H1 (cell line): Measurements from ENCODE around the gene AVPR1A. TPM values are rescaled to one million over a fixed set of nuclear protein-coding genes. Genes with fewer than 3 reads are reported as not detected.

Experiments
- CTCF ChIA-PET: fragments of 300-600 bp; sonication (Branson Sonifier 250); formaldehyde crosslinking; loops from one replicate; lab custom pipeline; 2021; ENCODE audit not compliant: partially characterized antibody; lab: Charles Lee
- POLR2A ChIA-PET: fragments of 300-600 bp; sonication (Branson Sonifier 250); formaldehyde crosslinking; loops from one replicate; lab custom pipeline; 2021; ENCODE audit warnings: inconsistent platforms; ENCODE audit not compliant: partially characterized antibody; lab: Charles Lee
- DNase-seq, 2 experiments: peaks; one replicate each; pipeline versions ENCODE4 v3.0.0 to v3.0.0-alpha.2; 2010 to 2022; ENCODE audit warnings: low spot score in 2 of 2, low read depth in 1 of 2, mixed read lengths in 1 of 2
- FAIRE-seq: peaks from 2 replicates; lab custom pipeline; 2011; peaks lifted over from hg19 to GRCh38; lab: Jason Lieb, UNC
- H2AFZ ChIP-seq: 2 replicates; pipeline ENCODE4 v1.8.1; 2012; ENCODE audit warnings: low read length, inconsistent platforms
- H2AK5ac ChIP-seq: 2 replicates; pipeline ENCODE4 v1.6.1; 2013; ENCODE audit warnings: low read depth, low read length
- H2BK120ac ChIP-seq: replicated peaks from 2 replicates; pipeline ENCODE3; 2013; ENCODE audit warnings: low read depth, low read length, inconsistent platforms
- H2BK12ac ChIP-seq: 2 replicates; pipeline ENCODE4 v1.6.1; 2013; ENCODE audit warnings: low read depth, low read length
- H2BK15ac ChIP-seq: 2 replicates; pipeline ENCODE4 v1.6.1; 2013; ENCODE audit warnings: low read length
- H2BK20ac ChIP-seq: 2 replicates; pipeline ENCODE4 v1.6.1; 2013; ENCODE audit warnings: low read length
- H2BK5ac ChIP-seq: 2 replicates; pipeline ENCODE4 v1.6.1; 2013; ENCODE audit warnings: low read depth, low read length
- H3K14ac ChIP-seq: 2 replicates; pipeline ENCODE4 v1.6.1; 2013; ENCODE audit warnings: inconsistent platforms; ENCODE audit not compliant: insufficient read length
- H3K18ac ChIP-seq: 2 replicates; pipeline ENCODE4 v1.6.1; 2013; ENCODE audit warnings: low read length; ENCODE audit errors: extremely low read depth
- H3K23ac ChIP-seq: 2 replicates; pipeline ENCODE4 v1.6.1; 2013; ENCODE audit warnings: inconsistent platforms; ENCODE audit not compliant: insufficient read length
- H3K23me2 ChIP-seq: 2 replicates; pipeline ENCODE4 v1.6.1; 2013; ENCODE audit warnings: low read depth, low read length
- H3K27ac ChIP-seq: 2 replicates; pipeline ENCODE4 v1.6.1; 2011; ENCODE audit warnings: low read depth, low read length, inconsistent platforms
- H3K27me3 ChIP-seq, 4 experiments: replicated peaks in 1 of 4; 1 replicate in 1 of 4; 2 replicates in 3 of 4; pipeline versions ENCODE4 v1.6.1 to v1.8.1; 2011 to 2013; ENCODE audit warnings: low read length in 3 of 4, mild to moderate bottlenecking in 3 of 4, inconsistent platforms in 2 of 4, mixed read lengths in 2 of 4, moderate library complexity in 1 of 4; ENCODE audit not compliant: control insufficient read depth in 3 of 4, insufficient read depth in 3 of 4; ENCODE audit errors: extremely low read depth in 1 of 4
- H3K36me3 ChIP-seq, 4 experiments: 2 replicates each; pipeline versions ENCODE4 v1.6.1 to v1.8.1; 2011 to 2013; ENCODE audit warnings: mild to moderate bottlenecking in 4 of 4, low read length in 3 of 4, moderate library complexity in 2 of 4, control low read depth in 1 of 4, inconsistent platforms in 1 of 4; ENCODE audit not compliant: insufficient read depth in 4 of 4, control insufficient read depth in 2 of 4
- H3K4ac ChIP-seq: replicated peaks from 2 replicates; pipeline ENCODE3; 2013; ENCODE audit warnings: low read length, low read depth, mixed read lengths, inconsistent platforms; ENCODE audit not compliant: insufficient read length
- H3K4me1 ChIP-seq, 4 experiments: replicated peaks in 1 of 4; 1 replicate in 1 of 4; 2 replicates in 3 of 4; pipeline versions ENCODE4 v1.6.1 to v1.8.1; 2011 to 2013; ENCODE audit warnings: low read length in 3 of 4, inconsistent platforms in 2 of 4, mixed read lengths in 1 of 4; ENCODE audit not compliant: insufficient read depth in 4 of 4, control insufficient read depth in 3 of 4
- H3K4me2 ChIP-seq, 2 experiments: 2 replicates each; pipeline versions ENCODE4 v1.6.1 to v1.8.1; 2011 to 2013; ENCODE audit warnings: low read depth in 2 of 2, low read length in 2 of 2, control low read depth in 1 of 2, inconsistent platforms in 1 of 2, mild to moderate bottlenecking in 1 of 2; ENCODE audit not compliant: insufficient read depth in 1 of 2
- H3K4me3 ChIP-seq, 4 experiments: fragments of 200-600, 300-600 bp in 1 of 4; sonication (generic), shearing (Covaris generic), sonication (Bioruptor Twin) in 1 of 4; 2 replicates each; pipeline versions ENCODE4 v1.5.1 to v1.8.1; 2011 to 2016; ENCODE audit warnings: low read length in 4 of 4, low read depth in 3 of 4, control low read depth in 2 of 4, inconsistent platforms in 2 of 4, mild to moderate bottlenecking in 2 of 4, mixed read lengths in 1 of 4, moderate library complexity in 1 of 4; ENCODE audit not compliant: insufficient read depth in 2 of 4; ENCODE audit errors: extremely low read depth in 1 of 4
- H3K56ac ChIP-seq: replicated peaks from 2 replicates; pipeline ENCODE3; 2013; ENCODE audit warnings: low read depth, mild to moderate bottlenecking, mixed read lengths, low read length, inconsistent platforms; ENCODE audit not compliant: insufficient read length
- H3K79me1 ChIP-seq: 2 replicates; pipeline ENCODE4 v1.6.1; 2013; ENCODE audit warnings: low read depth, low read length, control low read depth
- H3K79me2 ChIP-seq, 2 experiments: 2 replicates each; pipeline versions ENCODE4 v1.6.1 to v1.8.1; 2012 to 2013; ENCODE audit warnings: low read length in 2 of 2, mild to moderate bottlenecking in 2 of 2, inconsistent platforms in 1 of 2; ENCODE audit not compliant: insufficient read depth in 2 of 2, control insufficient read depth in 1 of 2
- H3K9ac ChIP-seq, 4 experiments: replicated peaks in 1 of 4; 1 replicate in 1 of 4; 2 replicates in 3 of 4; pipeline versions ENCODE4 v1.6.1 to v1.8.1; 2011 to 2013; ENCODE audit warnings: low read depth in 3 of 4, low read length in 3 of 4, control low read depth in 2 of 4, mild to moderate bottlenecking in 2 of 4, moderate library complexity in 2 of 4, inconsistent platforms in 1 of 4; ENCODE audit errors: extremely low read depth in 1 of 4
- H3K9me3 ChIP-seq, 2 experiments: 2 replicates each; pipeline versions ENCODE4 v1.6.1 to v1.8.1; 2012 to 2013; ENCODE audit warnings: mild to moderate bottlenecking in 2 of 2, moderate library complexity in 2 of 2, control low read depth in 1 of 2, inconsistent platforms in 1 of 2, low read depth in 1 of 2, low read length in 1 of 2, mixed read lengths in 1 of 2; ENCODE audit not compliant: insufficient read depth in 2 of 2
- H4K20me1 ChIP-seq, 2 experiments: replicated peaks in 1 of 2; 2 replicates each; pipeline versions ENCODE3 to v1.8.1; 2011 to 2013; ENCODE audit warnings: inconsistent platforms in 2 of 2, low read length in 2 of 2, mild to moderate bottlenecking in 1 of 2; ENCODE audit not compliant: insufficient read depth in 2 of 2, control insufficient read depth in 1 of 2
- H4K5ac ChIP-seq: 2 replicates; pipeline ENCODE4 v1.6.1; 2013; ENCODE audit warnings: low read length, low read depth, mixed read lengths, inconsistent platforms; ENCODE audit not compliant: insufficient read length
- H4K8ac ChIP-seq: 2 replicates; pipeline ENCODE4 v1.8.0; 2013; ENCODE audit warnings: mild to moderate bottlenecking, moderate library complexity, low read length, inconsistent platforms; ENCODE audit not compliant: insufficient read depth; ENCODE audit errors: extremely low read depth
- H4K91ac ChIP-seq: replicated peaks from 2 replicates; pipeline ENCODE3; 2013; ENCODE audit warnings: low read length, mixed read lengths, inconsistent platforms; ENCODE audit not compliant: insufficient read length
- CBX5 ChIP-seq: fragments of 300-800, 300-1000 bp; sonication (generic); IDR thresholded peaks from 2 replicates; pipeline ENCODE4 v1.7.1; 2016; ENCODE audit warnings: antibody characterized with exemption, low read length, low read depth
- EZH2 ChIP-seq: fragments of 200-600 bp; sonication (generic); IDR thresholded peaks from 2 replicates; pipeline ENCODE4 v1.7.1; 2012; ENCODE audit warnings: low read depth, mild to moderate bottlenecking, moderate library complexity, low read length, inconsistent platforms; ENCODE audit not compliant: severe bottlenecking
- JUND ChIP-seq: IDR thresholded peaks from 2 replicates; pipeline ENCODE4 v1.6.1; 2011; ENCODE audit warnings: mild to moderate bottlenecking, improper control_type of control experiment, low read length
- RXRA ChIP-seq: IDR thresholded peaks from 2 replicates; pipeline ENCODE4 v1.6.1; 2011; ENCODE audit warnings: low read depth, mild to moderate bottlenecking, low read length, moderate library complexity; ENCODE audit not compliant: insufficient read depth
- SAP30 ChIP-seq: fragments of 300-600 bp; sonication (generic); IDR thresholded peaks from 2 replicates; pipeline ENCODE4 v1.7.1; 2012; ENCODE audit warnings: low read length, moderate library complexity, mild to moderate bottlenecking, inconsistent platforms; ENCODE audit not compliant: insufficient read depth, insufficient replicate concordance
- SIN3A ChIP-seq, 2 experiments: IDR thresholded peaks in 1 of 2; conservative IDR thresholded peaks in 1 of 2; 2 replicates each; pipeline ENCODE4 v1.6.1; 2011 to 2012; ENCODE audit warnings: low read length in 2 of 2, improper control_type of control experiment in 1 of 2, low read depth in 1 of 2, mild to moderate bottlenecking in 1 of 2
- USF2 ChIP-seq: IDR thresholded peaks from 2 replicates; pipeline ENCODE4 v1.6.1; 2011; ENCODE audit warnings: low read length, improper control_type of control experiment
- ZNF274 ChIP-seq: IDR thresholded peaks from 2 replicates; pipeline ENCODE4 v1.7.0; 2012; ENCODE audit warnings: low read length, borderline replicate concordance; ENCODE audit errors: extremely low read depth
- WGBS, 2 experiments: shearing (Covaris generic) in 1 of 2; methylation state at CpG; one replicate each; pipeline versions ENCODE4 v1.1.6 to v1.1.7; 2013 to 2015; ENCODE audit warnings: low lambda C conversion rate in 2 of 2, mixed read lengths in 2 of 2, inconsistent platforms in 1 of 2, low coverage in 1 of 2, missing lambda C conversion rate in 1 of 2; ENCODE audit not compliant: insufficient replicate concordance in 2 of 2, insufficient coverage in 1 of 2, insufficient read length in 1 of 2; ENCODE audit errors: extremely low coverage in 1 of 2, missing lambda C conversion rate in 1 of 2; 5-methylcytosine and 5-hydroxymethylcytosine counted together
- polyA plus RNA-seq, 7 experiments: library from polyadenylated mRNA; depleted of rRNA in 3 of 7; stranded (reverse) in 5 of 7; unstranded in 2 of 7; fragments of >200 nt in 5 of 7; fragments of 200-250 nt in 2 of 7; gene quantifications; 1 replicate in 5 of 7; 2 replicates in 1 of 7; 4 replicates in 1 of 7; pipeline versions ENCODE4 v1.2.1 to v1.2.3, GENCODE V29; 2011 to 2013; ENCODE audit warnings: missing spikeins in 2 of 7, mixed read lengths in 2 of 7
- total RNA-seq: library from RNA; stranded (reverse); fragmentation: NEBNext Ultra II Directional; extraction: Animal tissue kit (Norgen Biotek cat#: 25700); gene quantifications from 2 replicates; pipeline ENCODE4 v1.2.1, GENCODE V29; 2021

The AVPR1A gene
- total and polyA plus RNA-seq, 2 of the 8 experiments (the other 6 are each of a cell fraction or from before 2014, with no cell fraction given), result 0.14 to 0.20 TPM

- H2BK12ac ChIP-seq, result peak overlapping the region; percentile 30; the same call in 1 of the 2 replicates
- no peaks in the 10 kb centered on the region for H3K79me2 ChIP-seq
- H2AFZ ChIP-seq, result peak overlapping the region; percentile 90
- no peak overlapping the region for H2BK120ac ChIP-seq
- WGBS, 2 experiments, result 7% methylated on average over 75 of the region's 75 CpGs; no CpG with 5 or more reads in 1 of the 2 experiments
- no peak overlapping the region for H2AK5ac ChIP-seq
- H2BK5ac ChIP-seq, result no peak overlapping the region
- no peak overlapping the region for H3K4ac ChIP-seq
- H3K4me3 ChIP-seq, result peak overlapping the region; percentile 46 to 65 (median 58)
- CTCF ChIA-PET, result interaction anchor here (1.5 to 2.9 kb wide), 8 partner anchors 9 to 299 kb away, joined by 3 to 17 read pairs (median 6); no protein-coding TSS in a partner anchor
- H4K8ac ChIP-seq, result peak overlapping the region; percentile 3
- POLR2A ChIA-PET, result interaction anchor here (1.6 kb wide), 1 partner anchor 179 kb away, joined by 3 read pairs; no protein-coding TSS in a partner anchor
- H4K91ac ChIP-seq, result no peak overlapping the region
- peaks cover 22% of the 10 kb centered on the region for H3K23me2 ChIP-seq
- no peak overlapping the region for H4K5ac ChIP-seq
- H3K27me3 ChIP-seq, result peaks cover 17 to 41% (median 34%) of the 10 kb centered on the region in 4 experiments
- no peaks in the 10 kb centered on the region for H3K36me3 ChIP-seq
- H3K4me1 ChIP-seq, result peaks cover 0 to 13% (median 9%) of the 10 kb centered on the region in 4 experiments; a peak in 5 of 7 replicates
- H3K4me2 ChIP-seq, result peak overlapping the region; percentile 97 to 98
- no peak overlapping the region for H2BK20ac ChIP-seq
- no peak overlapping the region for H3K23ac ChIP-seq
- H4K20me1 ChIP-seq, result peaks cover 2 to 5% of the 10 kb centered on the region in 2 experiments
- H3K18ac ChIP-seq, result 0 out of 2 replicates have a peak overlapping the region, but pooled peaks have one; percentile 39
- H3K9ac ChIP-seq, result peak overlapping the region in 2 of 4 experiments; percentile 13 to 28; a peak in 3 of 7 replicates
- DNase-seq, result peak; percentile 19 to 81
- no peak overlapping the region for H3K56ac ChIP-seq
- peaks cover 0 to 4% of the 10 kb centered on the region in 2 experiments; a peak in 2 of 4 replicates for H3K9me3 ChIP-seq
- peak overlapping the region; percentile 53; the same call in 1 of the 2 replicates for H2BK15ac ChIP-seq
- no peak overlapping the region for H3K27ac ChIP-seq
- no peak overlapping the region for H3K14ac ChIP-seq
- H3K79me1 ChIP-seq, result no peaks in the 10 kb centered on the region
- FAIRE-seq, result no peak
- no peak for TF ChIP-seq CBX5
- TF ChIP-seq ZNF274, result no peak
- no peak for TF ChIP-seq USF2
- TF ChIP-seq EZH2, result peak; percentile 97
- TF ChIP-seq SAP30, result no peak
- 0 out of 4 replicates have a peak, but pooled peaks of 1 of the 2 experiments have one; percentile 18 for TF ChIP-seq SIN3A (conservative IDR thresholded peaks at IDR 0.05 in 1 of 2, IDR thresholded peaks at IDR 0.05 in 1 of 2; ENCODE audit: low read depth in 1 of 2, low read length in 2 of 2)
- no peak for TF ChIP-seq JUND
- no peak for TF ChIP-seq RXRA
Observed at GRCh38 chr12:63149909-63150712, 890 bp downstream of the AVPR1A start.
